NT2/D1 (cell line): ENCODE measurements around the gene FOXO3.

ENCODE experiments used
- SUZ12 ChIP-seq: IDR thresholded peaks from 2 replicates; pipeline ENCODE4 v1.6.1; 2011; ENCODE audit not compliant: insufficient read length, insufficient read depth; ENCODE audit errors: extremely low read depth
- YY1 ChIP-seq: IDR thresholded peaks from 2 replicates; pipeline ENCODE4 v1.6.1; 2011; ENCODE audit not compliant: insufficient read length, insufficient read depth
- ZNF274 ChIP-seq: IDR thresholded peaks from 2 replicates; pipeline ENCODE4 v1.6.1; 2011; ENCODE audit warnings: mild to moderate bottlenecking, low read depth, low read length

DNA sequence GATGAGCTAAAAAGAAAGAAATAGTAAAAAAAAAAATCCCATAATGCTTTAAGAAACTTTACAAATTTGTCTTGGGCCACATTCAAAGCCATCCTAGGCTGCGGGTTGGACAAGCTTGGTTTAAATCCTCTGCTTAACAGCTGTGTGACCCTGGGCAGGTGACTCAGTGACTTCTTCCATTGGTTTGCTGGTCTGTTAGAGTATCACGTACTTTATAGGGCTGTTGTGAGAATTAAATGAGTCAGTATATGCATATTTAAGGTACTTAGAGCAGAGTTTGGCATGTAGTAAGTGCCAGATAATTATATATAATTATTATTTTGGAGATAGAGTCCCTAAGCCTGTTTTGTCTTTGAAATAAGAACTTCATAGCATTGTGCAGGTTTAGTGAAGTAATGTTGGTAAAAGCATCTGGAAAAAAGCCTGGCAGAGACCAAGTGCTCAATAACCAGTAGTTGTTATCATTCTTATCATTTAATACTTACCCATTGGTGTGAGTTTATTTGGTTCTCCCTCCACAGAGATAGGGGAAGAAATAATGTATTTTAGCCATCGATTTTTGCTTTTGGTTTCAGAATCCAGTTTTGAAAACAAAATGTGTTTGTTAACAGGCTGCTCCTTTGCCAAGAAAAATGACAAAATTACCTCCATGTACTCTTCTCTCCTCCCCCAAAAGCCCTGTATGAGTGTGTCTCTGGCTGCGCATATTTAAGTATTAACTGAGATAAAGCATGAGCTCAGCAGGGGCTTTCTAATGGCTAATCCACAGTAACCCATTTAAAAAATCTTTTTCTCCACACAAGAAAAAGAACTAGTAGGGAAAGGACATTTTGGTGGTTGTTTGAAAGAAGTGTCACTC lies 67.2 kb downstream of the FOXO3 start:
- TF ChIP-seq YY1 (no peak), ZNF274 (no peak), SUZ12 (no peak)
